Mucosa of descending colon (tissue), 3 donors: ENCODE results near the gene GCC1. TPM values are rescaled to one million over a fixed set of nuclear protein-coding genes. Genes with fewer than 3 reads are reported as not detected.

ENCODE experiments used
- ATAC-seq: fragments of 200-7000 bp; cut with Tn5 transposase; one replicate; pipeline ENCODE4 v1.9.1; 2020; ENCODE audit warnings: mild to moderate bottlenecking, moderate library complexity
- DNase-seq, 3 donors: peaks; one replicate each; pipeline ENCODE4 v3.0.0-alpha.2; 2020
- H3K36me3 ChIP-seq: fragments of 200-600 bp; one replicate; pipeline ENCODE4 v1.8.0; 2021; ENCODE audit warnings: low read depth, mild to moderate bottlenecking
- H3K4me1 ChIP-seq: fragments of 200-600 bp; one replicate; pipeline ENCODE4 v1.8.0; 2021; ENCODE audit warnings: low read depth, mild to moderate bottlenecking
- H3K4me3 ChIP-seq: fragments of 200-600 bp; one replicate; pipeline ENCODE4 v1.8.0; 2021; ENCODE audit warnings: mild to moderate bottlenecking
- H3K9me3 ChIP-seq: fragments of 200-600 bp; one replicate; pipeline ENCODE4 v1.8.0; 2021; ENCODE audit warnings: mild to moderate bottlenecking
- CTCF ChIP-seq: fragments of 200-600 bp; IDR thresholded peaks from one replicate; pipeline ENCODE4 v1.8.0; 2022; ENCODE audit warnings: antibody characterized with exemption, mild to moderate bottlenecking
- intact Hi-C, 2 donors: fragments of 100-400 bp; cut with DNase I in 1 of 2; cut with micrococcal nuclease in 1 of 2; formaldehyde crosslinking; loops; one replicate each; pipeline versions ENCODE4 v1.11.0 to v1.11.1; 2022; cut with DNase I, micrococcal nuclease
- total RNA-seq, 3 donors: library from RNA; stranded (reverse); fragmentation: NEBNext Ultra II Directional in 2 of 3; extraction: Animal tissue kit (Norgen Biotek cat#: 25700) in 2 of 3; gene quantifications; one replicate each; pipeline versions ENCODE4 v1.2.1 to v1.2.4, GENCODE V29; 2021 to 2023
- donor health status: DM: no; HTN: no; CAD: no; lungs with moderate emphysema.
- donor health status: DM: no; HTN: no; CAD: no.
- donor health status: DM: no; HTN: yes; CAD: no.

Gene GCC1
- total RNA-seq, 3 donors from 2014 or later = 14.8 to 18.0 (median 17.8) TPM

GRCh38 chr7:127582361-127582760 is 3.0 kb downstream of the GCC1 start:
- intact Hi-C loops = no loop called here
- ATAC-seq (no peak), DNase-seq (peak in 1 of 3 donors; percentile 49)
- Histone ChIP-seq H3K9me3 (no peaks in the 10 kb centered on the region), H3K36me3 (no peaks in the 10 kb centered on the region), H3K4me3 (no peak overlapping the region), H3K4me1 (peaks cover 21% of the 10 kb centered on the region)
- no peak for TF ChIP-seq CTCF

GRCh38 chr7:127581716-127582115 is 3.7 kb downstream of the GCC1 start:
- peaks cover 21% of the 10 kb centered on the region for H3K4me1 ChIP-seq
- intact Hi-C loops = no loop called here
- no peak for TF ChIP-seq CTCF
- ATAC-seq (no peak), DNase-seq (no peak)
- no peak overlapping the region for H3K4me3 ChIP-seq
- H3K9me3 ChIP-seq = no peaks in the 10 kb centered on the region
- H3K36me3 ChIP-seq = no peaks in the 10 kb centered on the region

GRCh38 chr7:127580612-127581011 is 4.8 kb downstream of the GCC1 start:
- Histone ChIP-seq H3K9me3 (no peaks in the 10 kb centered on the region), H3K4me3 (no peak overlapping the region), H3K4me1 (peaks cover 21% of the 10 kb centered on the region), H3K36me3 (no peaks in the 10 kb centered on the region)
- ATAC-seq = no peak
- DNase-seq = no peak
- intact Hi-C loops = no loop called here
- TF ChIP-seq CTCF = no peak

- Histone ChIP-seq H3K9me3 (no peaks in the 10 kb centered on the region), H3K36me3 (no peaks in the 10 kb centered on the region), H3K4me3 (no peak overlapping the region), H3K4me1 (peaks cover 11% of the 10 kb centered on the region)
- ATAC-seq (no peak), DNase-seq (no peak)
- intact Hi-C loops = no loop called here
- no peak for TF ChIP-seq CTCF
These were observed 6.6 kb downstream of the GCC1 start for GRCh38 chr7:127578711-127579275.

GRCh38 chr7:127578036-127578684 is 7.2 kb downstream of the GCC1 start:
- H3K36me3 ChIP-seq = no peaks in the 10 kb centered on the region
- H3K4me1 ChIP-seq = peaks cover 7% of the 10 kb centered on the region
- no peak for TF ChIP-seq CTCF
- DNase-seq (no peak), ATAC-seq (no peak)
- H3K4me3 ChIP-seq = no peak overlapping the region
- no peaks in the 10 kb centered on the region for H3K9me3 ChIP-seq
- intact Hi-C loops = no loop called here
